ENCODE data around the gene UROS. TPM values are rescaled to one million over a fixed set of nuclear protein-coding genes. Genes with fewer than 3 reads are reported as not detected.

UROS gene
- total and polyA plus RNA-seq, 2 of the 4 experiments (the other 2 are of a cell fraction) = 48.7 to 56.5 TPM

DNA sequence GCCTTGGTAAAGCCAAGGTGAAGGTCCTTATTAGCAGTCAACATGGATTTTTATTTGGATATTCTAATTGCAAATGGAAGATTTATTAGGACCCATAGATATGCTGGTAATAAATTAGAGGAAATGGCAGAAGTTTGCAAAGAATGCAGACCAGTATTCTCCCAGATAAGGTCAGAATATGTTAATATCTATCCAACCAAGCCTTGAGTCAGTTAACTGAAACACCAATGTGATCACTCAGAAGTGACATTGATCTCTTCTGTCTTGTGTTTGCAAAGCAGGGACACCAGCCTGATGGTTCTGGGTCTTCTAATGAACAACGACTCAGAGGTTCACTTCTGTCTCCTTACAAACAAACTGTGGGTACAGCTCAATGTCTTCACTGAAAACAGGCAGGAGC lies 21.5 kb downstream of the UROS start:
- Histone ChIP-seq H2AK5ac (ENCODE audit: low read depth, low read length) (no peak overlapping the region), H3K27ac (ENCODE audit: insufficient read depth, low read length) (no peak overlapping the region), H3K79me1 (ENCODE audit: low read depth in 1 of 2, low read length in 2 of 2) (no peaks in the 10 kb centered on the region), H3K9me1 (ENCODE audit: insufficient read depth, low read length) (no peaks in the 10 kb centered on the region; the same call in 1 of the 2 replicates), H3K23ac (ENCODE audit: low read depth, low read length) (no peak overlapping the region), H3K27me3 (ENCODE audit: control insufficient read depth, insufficient read depth, low read length) (no peaks in the 10 kb centered on the region), H3K4me1 (ENCODE audit: control insufficient read depth, insufficient read depth, low read length) (no peaks in the 10 kb centered on the region), H3K4ac (ENCODE audit: low read depth, low read length) (no peak overlapping the region), H3K56ac (ENCODE audit: extremely low read depth, insufficient read depth, low read length) (no peak overlapping the region), H3K9ac (ENCODE audit: low read depth, low read length) (no peak overlapping the region), H3K36me3 (ENCODE audit: control insufficient read depth, insufficient read depth, low read length) (peaks cover 27% of the 10 kb centered on the region), H2BK15ac (ENCODE audit: low read depth, low read length) (no peak overlapping the region), H2BK120ac (ENCODE audit: low read depth, low read length) (no peak overlapping the region), H4K20me1 (ENCODE audit: insufficient read depth, low read length) (no peaks in the 10 kb centered on the region), H4K5ac (ENCODE audit: low read depth, low read length) (no peak overlapping the region), H2BK20ac (ENCODE audit: low read depth, low read length) (no peak overlapping the region), H2AK9ac (replicated peaks; ENCODE audit: low read depth, low read length, poor library complexity) (no peak overlapping the region), H3K18ac (ENCODE audit: low read depth, low read length) (no peak overlapping the region), H3K4me3 (ENCODE audit: insufficient read depth, low read depth, low read length) (no peak overlapping the region), H2AFZ (replicated peaks; ENCODE audit: low read length, poor library complexity) (no peak overlapping the region), H2BK5ac (ENCODE audit: low read depth, low read length, poor library complexity, severe bottlenecking) (no peak overlapping the region), H3K14ac (replicated peaks; ENCODE audit: low read depth, low read length) (no peak overlapping the region), H3K4me2 (ENCODE audit: low read depth, low read length) (no peak overlapping the region), H3K9me3 (ENCODE audit: control insufficient read depth, insufficient read depth, low read length) (no peaks in the 10 kb centered on the region), H4K91ac (ENCODE audit: insufficient read depth, low read depth, low read length) (no peak overlapping the region), H4K8ac (ENCODE audit: low read depth in 2 of 2, low read length in 2 of 2) (no peak overlapping the region)
- BruUV-seq (replicated peaks) = no TSS peak
- intact Hi-C loops (cut with micrococcal nuclease) (no loop called here), in situ Hi-C loops (cut with MboI; ENCODE audit: low sequenced_read_pairs) (no loop called here), dilution Hi-C loops (cut with HindIII; ENCODE audit: low sequenced_read_pairs, unreplicated experiment) (no loop called here)
- POLR2A ChIA-PET (ENCODE audit: unreplicated experiment) = no interaction called here
- DNase-seq (no peak), ATAC-seq (ENCODE audit: low read depth) (no peak)
- CTCF ChIA-PET = no interaction called here
- no CpG with 5 or more reads among the region's 1 CpG for WGBS, 2 experiments (ENCODE audit: extremely low coverage in 2 of 2, insufficient read length in 1 of 2)
- TF ChIP-seq FOS (IDR thresholded peaks at IDR 0.05; ENCODE audit: low read depth, low read length) (no peak), RFX5 (IDR thresholded peaks at IDR 0.05; ENCODE audit: low read depth, low read length) (no peak), RAD21 (IDR thresholded peaks at IDR 0.05; ENCODE audit: low read length) (no peak), BHLHE40 (IDR thresholded peaks at IDR 0.05; ENCODE audit: low read depth, low read length) (no peak), RCOR1 (IDR thresholded peaks at IDR 0.05; ENCODE audit: insufficient replicate concordance, low read length) (no peak), CTCF (conservative IDR thresholded peaks at IDR 0.05; ENCODE audit: low read depth, low read length) (no peak), MXI1 (IDR thresholded peaks at IDR 0.05; ENCODE audit: borderline replicate concordance, low read depth, low read length) (no peak), CHD1 (IDR thresholded peaks at IDR 0.05; ENCODE audit: low read depth, low read length) (no peak), ELK1 (IDR thresholded peaks at IDR 0.05; ENCODE audit: borderline replicate concordance, low read depth, low read length) (no peak), SMC3 (IDR thresholded peaks at IDR 0.05; ENCODE audit: low read depth, low read length) (no peak)

Data from IMR-90 (cell line).